Stimulated activated CD4-positive, alpha-beta T cell treated with anti-CD3 and anti-CD28 coated beads, Interleukin-1b, Interleukin-23, amount 100 ng/mL, for 24 hours (primary cell): ENCODE data around the gene CEP55.

Experiments
- DNase-seq, 4 experiments: peaks; one replicate each; pipeline ENCODE4 v3.0.0-alpha.2; 2020; ENCODE audit warnings: low read depth in 4 of 4, low spot score in 1 of 4

The CEP55 gene

GRCh38 chr10:93560541-93560940 lies 64.1 kb downstream of the CEP55 start:
- DNase-seq, result no peak

- DNase-seq, result no peak
Measured at GRCh38 chr10:93565446-93565845, 69.0 kb downstream of the CEP55 start.

DNA sequence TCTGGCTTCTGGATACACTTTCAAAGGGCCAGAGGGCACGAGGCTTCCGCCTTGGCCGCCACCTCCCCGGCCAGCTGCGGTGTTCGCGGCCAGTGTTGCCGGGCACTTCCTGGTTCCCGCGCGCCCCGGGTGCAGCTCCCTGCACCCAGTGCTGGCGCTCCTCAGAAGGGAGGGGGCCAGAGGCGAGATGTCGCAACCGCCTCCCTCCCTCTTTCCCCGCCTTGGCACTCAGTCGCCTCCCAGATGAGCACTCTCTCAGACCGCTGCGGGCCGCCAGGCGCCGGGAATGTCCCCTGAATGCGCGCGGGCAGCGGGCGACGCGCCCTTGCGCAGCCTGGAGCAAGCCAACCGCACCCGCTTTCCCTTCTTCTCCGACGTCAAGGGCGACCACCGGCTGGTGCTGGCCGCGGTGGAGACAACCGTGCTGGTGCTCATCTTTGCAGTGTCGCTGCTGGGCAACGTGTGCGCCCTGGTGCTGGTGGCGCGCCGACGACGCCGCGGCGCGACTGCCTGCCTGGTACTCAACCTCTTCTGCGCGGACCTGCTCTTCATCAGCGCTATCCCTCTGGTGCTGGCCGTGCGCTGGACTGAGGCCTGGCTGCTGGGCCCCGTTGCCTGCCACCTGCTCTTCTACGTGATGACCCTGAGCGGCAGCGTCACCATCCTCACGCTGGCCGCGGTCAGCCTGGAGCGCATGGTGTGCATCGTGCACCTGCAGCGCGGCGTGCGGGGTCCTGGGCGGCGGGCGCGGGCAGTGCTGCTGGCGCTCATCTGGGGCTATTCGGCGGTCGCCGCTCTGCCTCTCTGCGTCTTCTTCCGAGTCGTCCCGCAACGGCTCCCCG lies 70.2 kb downstream of the CEP55 start, which contains the start of gene FFAR4:
Gene FFAR4, plus strand, starts transcription at position 231 of the 842 bp plus-strand sequence. Its CDS starts 56 bp downstream, at position 287.
- no peak for DNase-seq

GRCh38 chr10:93567277-93568104 lies 71.1 kb downstream of the CEP55 start:
- DNase-seq, result no peak

DNA sequence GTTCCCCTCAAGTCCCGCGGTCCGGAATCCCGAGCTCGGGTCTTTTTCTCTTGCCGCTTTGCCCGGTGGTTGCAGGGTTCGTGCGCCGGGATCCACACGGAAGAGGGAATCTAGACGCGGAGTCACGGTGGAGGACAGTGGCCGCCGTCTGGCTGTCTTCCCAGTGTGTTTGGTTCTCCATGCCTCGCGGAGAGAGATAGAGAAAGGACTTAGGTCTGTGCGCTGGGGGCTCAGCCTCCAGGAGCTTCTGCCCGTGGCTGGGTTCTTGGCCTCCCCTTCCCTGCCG lies 71.6 kb downstream of the CEP55 start:
- no peak for DNase-seq

DNA sequence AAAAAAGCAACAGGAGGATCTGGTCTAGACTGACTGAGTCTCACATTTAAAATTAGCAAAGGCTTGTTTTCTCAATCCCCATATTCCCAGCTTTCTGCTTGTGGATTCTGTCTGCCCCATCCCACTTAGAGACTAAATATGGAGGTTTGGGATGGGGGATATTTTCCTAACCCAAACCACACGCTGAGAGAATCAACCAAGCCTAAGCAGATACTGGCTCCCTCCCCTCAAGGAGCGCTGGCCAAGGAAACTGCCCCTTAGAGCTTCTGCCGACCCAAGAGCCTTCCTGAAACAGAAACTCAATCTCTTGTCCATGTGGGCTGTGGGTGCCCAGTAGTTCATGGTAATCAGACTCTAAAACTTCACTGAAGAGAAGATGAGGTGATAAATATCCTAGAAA lies 74.0 kb downstream of the CEP55 start:
- DNase-seq, result no peak

- no peak for DNase-seq
Measured at GRCh38 chr10:93572606-93573005, 76.2 kb downstream of the CEP55 start.

DNA sequence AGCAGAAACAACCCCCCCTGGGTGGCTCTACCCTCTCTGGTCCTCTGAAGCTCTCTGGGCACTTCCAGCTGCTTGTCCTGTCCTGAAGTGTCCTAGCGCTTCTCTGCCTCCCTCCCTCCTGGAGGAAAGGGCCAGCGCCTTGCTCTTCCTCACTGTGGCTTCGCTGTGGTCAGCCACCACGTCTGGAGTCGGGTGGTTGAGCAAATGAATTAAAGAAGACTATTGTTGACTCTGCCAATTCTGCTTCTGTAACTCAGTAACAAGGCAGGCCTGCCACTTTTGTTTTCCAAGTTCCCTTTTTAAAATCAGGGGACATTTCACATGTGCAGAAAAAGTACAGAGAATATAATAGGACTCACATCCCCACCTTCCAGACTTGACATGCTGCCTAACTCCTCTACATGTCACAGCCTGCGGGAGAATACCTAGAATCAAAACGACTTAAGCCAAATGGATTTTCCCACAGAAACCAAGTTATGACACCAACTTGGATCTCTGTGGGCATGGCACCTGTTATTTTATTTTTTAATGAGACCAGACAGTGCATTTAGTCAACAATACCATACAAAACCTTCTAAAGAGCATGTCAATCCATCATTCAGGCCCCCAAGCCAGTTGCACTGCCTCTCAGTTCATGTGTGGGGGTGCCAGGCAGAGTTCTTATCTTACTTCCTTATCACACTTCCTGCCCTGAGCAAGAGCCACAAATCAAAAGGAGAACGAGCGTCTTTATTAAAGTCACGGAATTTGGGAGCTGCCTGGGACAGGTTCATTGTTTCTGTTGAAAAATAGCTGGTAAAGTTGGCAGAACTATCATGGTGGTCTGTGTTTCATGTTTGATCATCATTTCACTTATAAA lies 76.9 kb downstream of the CEP55 start:
- DNase-seq, result no peak

DNA sequence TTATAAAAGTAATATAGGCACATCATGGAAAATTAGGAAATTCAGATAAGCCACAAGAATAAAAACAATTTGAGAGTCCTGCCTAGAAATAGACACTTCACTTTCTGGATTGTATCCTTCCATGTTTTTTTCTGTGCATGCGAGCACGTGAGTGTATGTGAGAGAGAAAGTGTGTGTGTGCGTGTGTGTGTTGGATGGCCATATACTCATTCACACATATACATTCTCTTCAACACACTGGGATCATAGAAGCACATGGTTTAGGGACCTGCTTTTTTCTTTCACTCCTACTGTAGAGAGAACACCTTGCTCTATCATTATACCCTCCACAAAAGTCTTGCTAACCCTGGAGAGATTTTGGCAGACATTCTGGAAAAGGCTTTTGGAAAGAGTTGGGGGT lies 77.5 kb downstream of the CEP55 start:
- DNase-seq, result no peak

DNA sequence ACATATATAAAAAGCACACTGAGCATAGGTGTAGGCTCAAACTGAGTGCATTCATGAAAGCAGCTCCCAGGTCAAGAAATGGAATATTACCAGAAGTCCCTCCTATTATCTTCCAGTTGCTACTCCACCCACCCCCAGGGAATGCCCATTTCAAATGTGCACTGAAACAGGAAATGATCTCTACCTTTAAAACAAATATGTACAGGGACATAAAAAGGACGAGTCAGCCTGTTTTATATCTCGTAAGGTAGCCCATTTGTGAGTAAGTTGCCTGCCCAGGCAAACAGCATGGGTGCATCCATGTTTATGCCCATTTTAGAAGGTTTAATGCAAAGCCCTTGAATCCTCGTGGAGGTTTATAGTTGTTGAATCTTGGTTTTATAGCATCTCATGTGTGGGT lies 80.5 kb downstream of the CEP55 start:
- no peak for DNase-seq

DNA sequence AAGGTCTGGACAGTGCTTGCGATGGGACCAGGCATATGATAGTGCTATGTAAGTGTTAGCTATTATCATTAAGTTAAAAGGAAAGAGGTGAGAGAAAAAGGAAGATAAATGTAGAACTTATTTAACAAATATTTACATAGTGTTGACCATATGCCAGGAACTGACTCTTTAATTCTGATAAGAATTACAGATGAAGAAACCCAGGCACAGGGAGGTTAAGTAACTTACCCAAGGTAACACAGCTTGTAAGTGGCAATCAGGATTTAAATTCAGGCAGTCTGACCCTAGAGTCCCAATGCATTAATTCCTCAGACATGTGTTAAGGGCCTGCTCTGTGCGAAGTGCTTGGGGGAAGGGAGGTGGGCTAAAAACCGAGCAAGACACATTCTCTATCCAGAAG lies 81.2 kb downstream of the CEP55 start:
- no peak for DNase-seq
